ENCODE results near the gene TANGO6.

DNA sequence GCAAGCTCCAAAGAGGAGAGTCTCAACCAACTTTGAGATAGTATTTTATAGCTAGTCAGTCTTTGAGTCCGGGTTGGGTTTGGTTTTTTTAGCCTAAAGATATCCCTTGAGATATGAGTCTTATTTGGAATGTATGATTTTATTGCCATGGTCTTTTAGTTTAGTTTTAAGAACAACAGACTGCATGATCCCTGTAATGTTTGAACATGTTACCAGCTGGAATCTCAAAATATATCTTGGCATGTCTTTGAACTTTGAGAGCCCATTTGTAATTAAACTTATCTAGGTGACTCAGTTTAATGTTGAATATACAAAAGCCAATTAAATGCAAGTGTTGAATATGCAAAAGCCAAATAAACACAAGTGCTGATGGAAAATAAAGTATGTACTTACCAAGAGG lies 100.6 kb downstream of the TANGO6 start:
- TF ChIP-seq, protein P1, sequence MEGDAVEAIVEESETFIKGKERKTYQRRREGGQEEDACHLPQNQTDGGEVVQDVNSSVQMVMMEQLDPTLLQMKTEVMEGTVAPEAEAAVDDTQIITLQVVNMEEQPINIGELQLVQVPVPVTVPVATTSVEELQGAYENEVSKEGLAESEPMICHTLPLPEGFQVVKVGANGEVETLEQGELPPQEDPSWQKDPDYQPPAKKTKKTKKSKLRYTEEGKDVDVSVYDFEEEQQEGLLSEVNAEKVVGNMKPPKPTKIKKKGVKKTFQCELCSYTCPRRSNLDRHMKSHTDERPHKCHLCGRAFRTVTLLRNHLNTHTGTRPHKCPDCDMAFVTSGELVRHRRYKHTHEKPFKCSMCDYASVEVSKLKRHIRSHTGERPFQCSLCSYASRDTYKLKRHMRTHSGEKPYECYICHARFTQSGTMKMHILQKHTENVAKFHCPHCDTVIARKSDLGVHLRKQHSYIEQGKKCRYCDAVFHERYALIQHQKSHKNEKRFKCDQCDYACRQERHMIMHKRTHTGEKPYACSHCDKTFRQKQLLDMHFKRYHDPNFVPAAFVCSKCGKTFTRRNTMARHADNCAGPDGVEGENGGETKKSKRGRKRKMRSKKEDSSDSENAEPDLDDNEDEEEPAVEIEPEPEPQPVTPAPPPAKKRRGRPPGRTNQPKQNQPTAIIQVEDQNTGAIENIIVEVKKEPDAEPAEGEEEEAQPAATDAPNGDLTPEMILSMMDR (optimal IDR thresholded peaks at IDR 0.05 in 1 of 3, IDR thresholded peaks at IDR 0.05 in 1 of 3, conservative IDR thresholded peaks at IDR 0.05 in 1 of 3; ENCODE audit: extremely low read depth in 1 of 3, insufficient read depth in 2 of 3, low read length in 3 of 3) = no peak
- TF ChIP-seq EZH2 (IDR thresholded peaks at IDR 0.05; ENCODE audit: low read length) = no peak

All from keratinocyte (primary cell).